PC-9 (cell line): ENCODE data around the gene GOLGA6D. TPM values are rescaled to one million over a fixed set of nuclear protein-coding genes. Genes with fewer than 3 reads are reported as not detected.
"Not testable (repeated sequence)": the region's sequence is repeated elsewhere in the genome, so short reads cannot be mapped to it uniquely, and the experiment has no call there.

Experiments used
- Bru-seq: library from RNA; stranded (reverse); fragments of 400-500 nt; gene quantifications from one replicate; lab custom pipeline; 2021; lab: Mats Ljungman, UMichigan
- BruChase-seq, 2 experiments: library from RNA; stranded (reverse); fragments of 400-500 nt; gene quantifications; one replicate each; lab custom pipeline; 2021; lab: Mats Ljungman, UMichigan
- BruUV-seq: library from RNA; stranded (reverse); fragments of 400-500 nt; replicated peaks from 2 replicates; lab custom pipeline; 2021; lab: Mats Ljungman, UMichigan
- CTCF ChIA-PET: fragments of 300-600 bp; sonication (Branson Sonifier 250); formaldehyde crosslinking; loops from one replicate; lab custom pipeline; 2022; ENCODE audit warnings: antibody characterized with exemption; lab: Charles Lee
- POLR2A ChIA-PET: fragments of 300-600 bp; sonication (Branson Sonifier 250); formaldehyde crosslinking; loops from one replicate; lab custom pipeline; 2022; ENCODE audit warnings: antibody characterized with exemption; ENCODE audit not compliant: unreplicated experiment; lab: Charles Lee
- DNase-seq, 2 experiments: peaks; one replicate each; pipeline versions ENCODE4 v3.0.0 to v3.0.0-alpha.2; 2015 to 2022; ENCODE audit warnings: mixed read lengths in 1 of 2
- H2AFZ ChIP-seq: fragments of 200-600 bp; sonication (generic); 2 replicates; pipeline ENCODE4 v1.8.1; 2017; ENCODE audit warnings: antibody characterized with exemption
- H3F3A ChIP-seq: fragments of 200-600 bp; sonication (generic); 2 replicates; pipeline ENCODE4 v1.8.1; 2017; ENCODE audit warnings: antibody characterized with exemption, mild to moderate bottlenecking, low read depth; ENCODE audit not compliant: insufficient read depth
- H3K27ac ChIP-seq: fragments of 200-600 bp; sonication (generic); 2 replicates; pipeline ENCODE4 v1.6.1; 2016; ENCODE audit warnings: mixed run types
- H3K27me3 ChIP-seq: fragments of 200-600 bp; sonication (generic); 2 replicates; pipeline ENCODE4 v1.6.1; 2016; ENCODE audit warnings: low read depth, mixed run types; ENCODE audit not compliant: insufficient read depth
- H3K36me3 ChIP-seq: fragments of 200-600 bp; sonication (generic); 2 replicates; pipeline ENCODE4 v1.6.1; 2016; ENCODE audit warnings: low read depth, mixed run types
- H3K4me1 ChIP-seq: fragments of 200-600 bp; sonication (generic); replicated peaks from 2 replicates; pipeline ENCODE4 v1.6.1; 2016; ENCODE audit warnings: mixed run types; ENCODE audit not compliant: insufficient read depth
- H3K4me2 ChIP-seq: fragments of 200-600 bp; sonication (generic); 2 replicates; pipeline ENCODE4 v1.6.1; 2017; ENCODE audit warnings: mixed run types
- H3K4me3 ChIP-seq: fragments of 200-600 bp; sonication (generic); 2 replicates; pipeline ENCODE4 v1.6.1; 2016; ENCODE audit warnings: mixed run types
- H3K79me2 ChIP-seq: fragments of 200-600 bp; sonication (generic); 2 replicates; pipeline ENCODE4 v1.6.1; 2017; ENCODE audit warnings: low read depth, mixed run types
- H3K9me2 ChIP-seq: fragments of 200-600 bp; sonication (generic); 2 replicates; pipeline ENCODE4 v1.8.1; 2017; ENCODE audit warnings: mild to moderate bottlenecking; ENCODE audit not compliant: insufficient read depth
- H3K9me3 ChIP-seq: fragments of 200-600 bp; sonication (generic); 2 replicates; pipeline ENCODE4 v1.8.1; 2016; ENCODE audit warnings: low read depth; ENCODE audit not compliant: insufficient read depth
- H4K20me1 ChIP-seq: fragments of 200-600 bp; sonication (generic); 2 replicates; pipeline ENCODE4 v1.8.1; 2017; ENCODE audit not compliant: insufficient read depth
- CTCF ChIP-seq: fragments of 200-600 bp; sonication (generic); conservative IDR thresholded peaks from 2 replicates; pipeline ENCODE4 v1.6.1; 2017; ENCODE audit warnings: mixed run types, antibody characterized with exemption, mild to moderate bottlenecking, moderate library complexity
- EZH2 ChIP-seq: fragments of 200-600 bp; sonication (generic); IDR thresholded peaks from 2 replicates; pipeline ENCODE4 v1.8.0; 2017; ENCODE audit warnings: antibody characterized with exemption, low read depth
- intact Hi-C: fragments of 100-400 bp; cut with micrococcal nuclease; formaldehyde crosslinking; loops from one replicate; pipeline ENCODE4 v1.10.0; 2022; ENCODE audit not compliant: unreplicated experiment
- long read RNA-seq: library from polyadenylated mRNA; stranded (forward); transcript quantifications from one replicate; pipeline ENCODE4 v2.0.0, GENCODE V29; 2022
- total RNA-seq: library from RNA; stranded (reverse); gene quantifications from 2 replicates; pipeline ENCODE4 v1.2.3, GENCODE V29; 2021

The GOLGA6D gene
- not detected in 2 replicates for total RNA-seq
- not detected for Bru-seq, nascent RNA
- not detected for BruChase-seq, experiment 1, labeled RNA remaining after a 2-hour chase
- not detected for BruChase-seq, experiment 2, labeled RNA remaining after a 6-hour chase
- long read RNA-seq, result 0 reads

GRCh38 chr15:75282572-75282971, at the start of gene GOLGA6D:
Gene GOLGA6D (plus strand): TSS chr15:75282835. CDS start chr15:75282876, 41 bp downstream.
- H3K4me1 ChIP-seq, H2AFZ ChIP-seq, H3K4me2 ChIP-seq, H3K36me3 ChIP-seq, DNase-seq, H3K27ac ChIP-seq, BruUV-seq, intact Hi-C loops, H3K9me2 ChIP-seq, H3K79me2 ChIP-seq, H3K27me3 ChIP-seq, CTCF ChIA-PET, H3K4me3 ChIP-seq, H4K20me1 ChIP-seq, H3K9me3 ChIP-seq, POLR2A ChIA-PET, H3F3A ChIP-seq: not testable (repeated sequence)

DNA sequence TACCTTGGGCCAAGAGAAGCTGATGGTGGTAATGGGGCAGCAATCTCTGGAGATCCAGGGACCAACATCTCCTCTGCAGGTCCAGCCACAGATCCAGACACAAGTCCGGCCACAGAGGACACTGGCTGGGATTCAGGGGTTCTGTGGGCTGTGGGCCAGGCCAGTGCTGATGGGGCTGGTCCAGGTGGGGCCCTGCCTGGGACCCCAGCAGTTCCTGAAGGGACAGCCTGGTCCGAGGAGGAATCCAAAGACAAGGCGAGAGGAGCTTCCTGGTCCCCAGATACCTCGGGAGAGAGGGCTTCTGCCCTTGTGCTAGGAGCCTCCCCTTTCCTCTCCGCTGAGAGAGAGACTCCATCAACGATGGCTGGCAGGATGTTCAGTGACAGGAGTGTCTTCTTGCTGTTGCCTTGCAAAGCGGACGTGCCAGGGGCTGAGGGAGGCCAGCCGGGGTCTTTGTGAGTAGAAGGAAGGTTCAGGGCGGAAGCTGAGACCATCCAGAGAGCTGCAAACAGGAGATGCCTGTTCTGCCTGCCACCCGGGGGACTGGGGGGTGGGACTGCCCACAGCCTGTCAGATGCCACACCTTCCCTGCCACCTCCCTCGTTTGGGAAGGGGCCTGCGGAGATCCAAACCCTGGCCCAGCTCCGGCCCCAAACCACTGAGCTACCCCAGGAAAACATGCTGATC, 49.0 kb upstream of the GOLGA6D start:
- Histone ChIP-seq H3K9me2 (no peaks in the 10 kb centered on the region), H4K20me1 (no peaks in the 10 kb centered on the region), H3K4me2 (no peak overlapping the region), H3K36me3 (no peaks in the 10 kb centered on the region), H3K4me1 (no peaks in the 10 kb centered on the region), H3K27ac (no peak overlapping the region), H3F3A (no peaks in the 10 kb centered on the region), H2AFZ (no peak overlapping the region), H3K27me3 (peaks cover 62% of the 10 kb centered on the region), H3K4me3 (no peak overlapping the region), H3K79me2 (no peaks in the 10 kb centered on the region), H3K9me3 (no peaks in the 10 kb centered on the region)
- ChIA-PET POLR2A (no interaction called here), CTCF (interaction anchor here (0.6 kb wide), 1 partner anchor 282 kb away, joined by 4 read pairs; no protein-coding TSS in a partner anchor)
- no peak for DNase-seq
- BruUV-seq, result no TSS peak
- TF ChIP-seq EZH2 (no peak), CTCF (no peak)
- intact Hi-C loops, result no loop called here

DNA sequence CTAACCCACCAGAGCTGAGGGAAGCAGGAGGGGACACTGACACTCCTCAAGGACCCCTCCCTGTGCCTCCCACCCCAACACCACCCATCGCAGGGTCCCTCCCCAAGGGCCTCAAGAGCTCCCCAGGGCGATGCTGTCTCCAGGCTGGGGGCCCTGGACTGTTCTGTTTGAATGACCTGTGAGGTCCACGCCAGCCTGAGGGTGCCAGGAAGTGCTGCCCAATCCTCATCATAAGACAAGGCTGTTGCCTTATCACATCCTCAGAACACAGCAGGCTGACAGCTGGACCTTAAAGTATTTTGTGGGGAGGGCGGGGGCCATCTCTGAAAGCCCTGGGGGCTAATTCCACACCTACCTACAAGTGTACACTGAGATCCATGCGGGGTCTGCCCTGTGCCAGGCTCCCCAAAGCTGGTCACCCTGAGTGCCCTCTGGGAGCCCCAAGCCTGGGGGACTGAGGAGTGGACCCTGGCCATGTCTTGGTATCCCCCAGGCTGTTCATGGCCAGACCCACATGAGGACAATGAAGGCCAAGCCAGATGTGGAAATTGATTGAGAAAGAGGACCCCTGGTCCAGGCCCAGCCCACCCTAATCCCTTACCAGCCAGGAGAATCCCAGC, 48.3 kb upstream of the GOLGA6D start:
- H3K27ac ChIP-seq, result no peak overlapping the region
- no peak overlapping the region for H2AFZ ChIP-seq
- H3K36me3 ChIP-seq, result no peaks in the 10 kb centered on the region
- H4K20me1 ChIP-seq, result no peaks in the 10 kb centered on the region
- no peak overlapping the region for H3K4me3 ChIP-seq
- H3K4me2 ChIP-seq, result no peak overlapping the region
- BruUV-seq, result no TSS peak
- DNase-seq, result no peak
- no peaks in the 10 kb centered on the region for H3K4me1 ChIP-seq
- H3K79me2 ChIP-seq, result no peaks in the 10 kb centered on the region
- no peaks in the 10 kb centered on the region for H3F3A ChIP-seq
- POLR2A ChIA-PET, result no interaction called here
- TF ChIP-seq EZH2 (no peak), CTCF (no peak)
- no peaks in the 10 kb centered on the region for H3K9me3 ChIP-seq
- CTCF ChIA-PET, result interaction anchor here (0.6 kb wide), 1 partner anchor 283 kb away, joined by 4 read pairs; no protein-coding TSS in a partner anchor
- intact Hi-C loops, result no loop called here
- H3K27me3 ChIP-seq, result peaks cover 60% of the 10 kb centered on the region
- H3K9me2 ChIP-seq, result no peaks in the 10 kb centered on the region
